SK-N-SH (cell line): ENCODE data around the gene CFAP97D1. TPM values are rescaled to one million over a fixed set of nuclear protein-coding genes. Genes with fewer than 3 reads are reported as not detected.
A peak's percentile ranks its signal among the peaks of the same experiment; 100 is the strongest.

ENCODE experiments used
- CTCF ChIA-PET: fragments of 300-600, 350-600 bp; formaldehyde crosslinking; extraction: SDS; loops from one replicate; lab custom pipeline; 2021; lab: Yijun Ruan, JAX
- POLR2A ChIA-PET: fragments of 350-600 bp; sonication (Branson Sonifier 250); formaldehyde crosslinking; extraction: SDS; loops from one replicate; lab custom pipeline; 2020; ENCODE audit warnings: antibody characterized with exemption, inconsistent platforms; lab: Yijun Ruan, JAX
- DNase-seq: peaks from one replicate; pipeline ENCODE4 v3.0.0; 2012
- H2AFZ ChIP-seq: fragments of 200-600 bp; sonication (generic); 2 replicates; pipeline ENCODE4 v1.8.1; 2016; ENCODE audit warnings: antibody characterized with exemption, mild to moderate bottlenecking, low read depth
- H3F3A ChIP-seq: fragments of 200-600 bp; sonication (generic); replicated peaks from 2 replicates; pipeline ENCODE3; 2016; ENCODE audit warnings: antibody characterized with exemption, mild to moderate bottlenecking; ENCODE audit not compliant: insufficient read depth
- H3K27ac ChIP-seq, 2 experiments: fragments of 200-500 bp in 1 of 2; fragments of 200-600 bp in 1 of 2; sonication (Bioruptor generic) in 1 of 2; sonication (generic), shearing (Covaris generic) in 1 of 2; 2 replicates each; pipeline versions ENCODE4 v1.5.1 to v1.6.1; 2014 to 2016; ENCODE audit warnings: low read depth in 2 of 2, inconsistent platforms in 1 of 2, low read length in 1 of 2, mild to moderate bottlenecking in 1 of 2, mixed read lengths in 1 of 2
- H3K27me3 ChIP-seq: fragments of 200-600 bp; sonication (generic), shearing (Covaris generic); 2 replicates; pipeline ENCODE4 v1.6.1; 2016; ENCODE audit warnings: mixed run types; ENCODE audit not compliant: insufficient read depth
- H3K36me3 ChIP-seq, 2 experiments: fragments of 200-500 bp in 1 of 2; fragments of 200-600 bp in 1 of 2; sonication (Bioruptor generic) in 1 of 2; sonication (generic) in 1 of 2; replicated peaks in 1 of 2; 2 replicates each; pipeline versions ENCODE3 to v1.5.1; 2014 to 2016; ENCODE audit warnings: low read length in 1 of 2, mild to moderate bottlenecking in 1 of 2; ENCODE audit not compliant: insufficient read depth in 2 of 2, control insufficient read depth in 1 of 2
- H3K4me1 ChIP-seq, 2 experiments: fragments of 200-500 bp in 1 of 2; fragments of 200-600 bp in 1 of 2; sonication (Bioruptor generic) in 1 of 2; sonication (generic), shearing (Covaris generic) in 1 of 2; 2 replicates each; pipeline versions ENCODE4 v1.5.1 to v1.6.1; 2014 to 2016; ENCODE audit warnings: low read depth in 1 of 2, low read length in 1 of 2, mixed run types in 1 of 2; ENCODE audit not compliant: insufficient read depth in 2 of 2, control insufficient read depth in 1 of 2
- H3K4me2 ChIP-seq: fragments of 200-600 bp; sonication (generic), shearing (Covaris generic); 2 replicates; pipeline ENCODE4 v1.6.1; 2017; ENCODE audit warnings: mixed run types
- H3K4me3 ChIP-seq, 2 experiments: fragments of 200-500 bp in 1 of 2; fragments of 200-600 bp in 1 of 2; sonication (Bioruptor generic) in 1 of 2; sonication (generic), shearing (Covaris generic) in 1 of 2; 2 replicates each; pipeline versions ENCODE4 v1.5.1 to v1.8.1; 2014 to 2016; ENCODE audit warnings: low read depth in 2 of 2, inconsistent platforms in 1 of 2, low read length in 1 of 2, mild to moderate bottlenecking in 1 of 2, mixed read lengths in 1 of 2, moderate library complexity in 1 of 2
- H3K79me2 ChIP-seq: fragments of 200-600 bp; sonication (generic); 2 replicates; pipeline ENCODE4 v1.8.1; 2017; ENCODE audit warnings: mild to moderate bottlenecking; ENCODE audit not compliant: insufficient read depth
- H3K9ac ChIP-seq: fragments of 200-600 bp; sonication (generic); 2 replicates; pipeline ENCODE4 v1.6.1; 2017; ENCODE audit warnings: mixed run types
- H3K9me2 ChIP-seq: fragments of 200-600 bp; sonication (generic); 2 replicates; pipeline ENCODE4 v1.6.1; 2017; ENCODE audit warnings: mixed run types
- H3K9me3 ChIP-seq: fragments of 200-600 bp; sonication (generic); 2 replicates; pipeline ENCODE4 v1.6.1; 2017; ENCODE audit warnings: mixed run types, mild to moderate bottlenecking, moderate library complexity
- H4K20me1 ChIP-seq: fragments of 200-600 bp; sonication (generic); 2 replicates; pipeline ENCODE4 v1.6.1; 2017; ENCODE audit warnings: mild to moderate bottlenecking, mixed run types; ENCODE audit not compliant: insufficient read depth
- EZH2phosphoT487 ChIP-seq: fragments of 200-600 bp; sonication (generic); IDR thresholded peaks from 2 replicates; pipeline ENCODE4 v1.6.1; 2017; ENCODE audit warnings: low read depth, mixed run types, mild to moderate bottlenecking, antibody characterized with exemption, moderate library complexity, borderline replicate concordance
- FOXJ3 ChIP-seq: sonication (generic); formaldehyde crosslinking; IDR thresholded peaks from 2 replicates; pipeline ENCODE4 v1.5.1; 2020; ENCODE audit warnings: mild to moderate bottlenecking, missing genetic modification reagents
- MEF2A ChIP-seq: IDR thresholded peaks from 2 replicates; pipeline ENCODE4 v1.4.0; 2012; ENCODE audit warnings: low read depth, borderline replicate concordance
- RAD21 ChIP-seq: IDR thresholded peaks from 2 replicates; pipeline ENCODE4 v1.6.1; 2012; ENCODE audit warnings: mild to moderate bottlenecking, low read length
- SMC3 ChIP-seq: IDR thresholded peaks from 2 replicates; pipeline ENCODE4 v1.6.1; 2012; ENCODE audit warnings: low read depth, low read length, improper control_type of control experiment
- TAF1 ChIP-seq: IDR thresholded peaks from 2 replicates; pipeline ENCODE4 v1.6.1; 2012; ENCODE audit warnings: low read depth, mild to moderate bottlenecking, low read length, moderate library complexity, borderline replicate concordance
- TCF12 ChIP-seq: IDR thresholded peaks from 2 replicates; pipeline ENCODE4 v1.4.0; 2012
- WGBS: methylation state at CpG from one replicate; pipeline ENCODE4 v1.1.6; 2017; ENCODE audit warnings: low lambda C conversion rate; 5-methylcytosine and 5-hydroxymethylcytosine counted together
- polyA plus RNA-seq, 3 experiments: library from polyadenylated mRNA; depleted of rRNA; stranded (reverse); fragments of >200 nt; gene quantifications; 2 replicates each; pipeline ENCODE4 v1.2.3, GENCODE V29; 2012
- TF ChIP-seq, protein P1 (sequence below): IDR thresholded peaks from 2 replicates; pipeline ENCODE4 v1.4.0; 2012; ENCODE audit warnings: low read depth, borderline replicate concordance
- TF ChIP-seq, protein P2 (sequence below): IDR thresholded peaks from 2 replicates; pipeline ENCODE4; 2012
- TF ChIP-seq, protein P3 (sequence below): IDR thresholded peaks from 2 replicates; pipeline ENCODE4 v1.4.0; 2012; ENCODE audit warnings: low read depth, borderline replicate concordance

The CFAP97D1 gene
- polyA plus RNA-seq, 1 of the 3 experiments (the other 2 are of a cell fraction): 0.02 TPM

DNA sequence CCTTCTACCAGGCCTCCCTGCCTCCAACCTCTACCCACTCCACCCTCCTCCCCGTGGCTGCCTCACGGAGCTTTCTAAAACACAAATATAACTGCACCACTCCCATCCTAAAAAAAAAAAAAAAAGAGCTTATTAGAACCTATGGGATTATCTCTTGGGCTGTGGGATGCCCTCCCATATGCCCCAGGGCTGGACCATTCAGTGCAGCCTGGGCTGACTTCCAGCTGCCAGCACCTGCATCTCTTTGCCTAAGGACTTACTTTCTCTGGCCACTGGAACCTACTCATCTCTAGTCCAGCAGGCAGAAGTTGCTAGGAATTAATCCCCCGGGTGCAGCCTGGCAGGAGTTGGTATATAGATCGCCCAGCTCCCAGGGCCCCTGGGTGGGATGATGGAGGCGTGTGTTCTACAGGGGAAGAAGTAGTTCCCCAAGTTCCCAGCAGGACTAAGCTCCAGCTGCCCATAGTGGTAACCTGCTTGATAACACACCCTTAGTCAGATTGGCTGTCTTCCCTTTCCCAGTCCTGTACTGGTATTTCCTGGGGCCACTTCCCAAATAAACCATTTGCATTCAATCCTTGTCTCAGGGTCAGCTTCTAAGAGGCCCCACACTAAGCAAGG lies 42.4 kb downstream of the CFAP97D1 start:
- CTCF ChIA-PET: interaction anchor here (0.6 to 1.8 kb wide), 2 partner anchors 24 to 33 kb away, joined by 3 to 10 read pairs; partner anchors contain the start of gene CD300LG
- H3K9me2 ChIP-seq: no peaks in the 10 kb centered on the region
- peaks cover 10 to 16% of the 10 kb centered on the region in 2 experiments for H3K36me3 ChIP-seq
- no peaks in the 10 kb centered on the region for H4K20me1 ChIP-seq
- H3K4me3 ChIP-seq: no peak overlapping the region
- H3K9me3 ChIP-seq: no peaks in the 10 kb centered on the region
- DNase-seq: peak; percentile 37
- no peak overlapping the region for H2AFZ ChIP-seq
- H3K4me1 ChIP-seq: peaks cover 0 to 5% of the 10 kb centered on the region in 2 experiments; a peak in 1 of 4 replicates
- H3K27ac ChIP-seq: no peak overlapping the region
- 84% methylated on average over 5 of the region's 5 CpGs for WGBS
- no peak overlapping the region for H3K9ac ChIP-seq
- no peak overlapping the region for H3K4me2 ChIP-seq
- POLR2A ChIA-PET: no interaction called here
- no peaks in the 10 kb centered on the region for H3K27me3 ChIP-seq
- no peaks in the 10 kb centered on the region for H3K79me2 ChIP-seq
- TF ChIP-seq, protein P1, sequence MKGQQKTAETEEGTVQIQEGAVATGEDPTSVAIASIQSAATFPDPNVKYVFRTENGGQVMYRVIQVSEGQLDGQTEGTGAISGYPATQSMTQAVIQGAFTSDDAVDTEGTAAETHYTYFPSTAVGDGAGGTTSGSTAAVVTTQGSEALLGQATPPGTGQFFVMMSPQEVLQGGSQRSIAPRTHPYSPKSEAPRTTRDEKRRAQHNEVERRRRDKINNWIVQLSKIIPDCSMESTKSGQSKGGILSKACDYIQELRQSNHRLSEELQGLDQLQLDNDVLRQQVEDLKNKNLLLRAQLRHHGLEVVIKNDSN: no peak
- TF ChIP-seq, protein P2, sequence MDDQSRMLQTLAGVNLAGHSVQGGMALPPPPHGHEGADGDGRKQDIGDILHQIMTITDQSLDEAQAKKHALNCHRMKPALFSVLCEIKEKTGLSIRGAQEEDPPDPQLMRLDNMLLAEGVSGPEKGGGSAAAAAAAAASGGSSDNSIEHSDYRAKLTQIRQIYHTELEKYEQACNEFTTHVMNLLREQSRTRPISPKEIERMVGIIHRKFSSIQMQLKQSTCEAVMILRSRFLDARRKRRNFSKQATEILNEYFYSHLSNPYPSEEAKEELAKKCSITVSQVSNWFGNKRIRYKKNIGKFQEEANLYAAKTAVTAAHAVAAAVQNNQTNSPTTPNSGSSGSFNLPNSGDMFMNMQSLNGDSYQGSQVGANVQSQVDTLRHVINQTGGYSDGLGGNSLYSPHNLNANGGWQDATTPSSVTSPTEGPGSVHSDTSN: no peak
- TF ChIP-seq MEF2A: no peak
- TF ChIP-seq RAD21: no peak
- no peak for TF ChIP-seq SMC3
- no peak for TF ChIP-seq TCF12
- TF ChIP-seq, protein P3, sequence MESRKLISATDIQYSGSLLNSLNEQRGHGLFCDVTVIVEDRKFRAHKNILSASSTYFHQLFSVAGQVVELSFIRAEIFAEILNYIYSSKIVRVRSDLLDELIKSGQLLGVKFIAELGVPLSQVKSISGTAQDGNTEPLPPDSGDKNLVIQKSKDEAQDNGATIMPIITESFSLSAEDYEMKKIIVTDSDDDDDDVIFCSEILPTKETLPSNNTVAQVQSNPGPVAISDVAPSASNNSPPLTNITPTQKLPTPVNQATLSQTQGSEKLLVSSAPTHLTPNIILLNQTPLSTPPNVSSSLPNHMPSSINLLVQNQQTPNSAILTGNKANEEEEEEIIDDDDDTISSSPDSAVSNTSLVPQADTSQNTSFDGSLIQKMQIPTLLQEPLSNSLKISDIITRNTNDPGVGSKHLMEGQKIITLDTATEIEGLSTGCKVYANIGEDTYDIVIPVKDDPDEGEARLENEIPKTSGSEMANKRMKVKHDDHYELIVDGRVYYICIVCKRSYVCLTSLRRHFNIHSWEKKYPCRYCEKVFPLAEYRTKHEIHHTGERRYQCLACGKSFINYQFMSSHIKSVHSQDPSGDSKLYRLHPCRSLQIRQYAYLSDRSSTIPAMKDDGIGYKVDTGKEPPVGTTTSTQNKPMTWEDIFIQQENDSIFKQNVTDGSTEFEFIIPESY: no peak
- H3F3A ChIP-seq: no peaks in the 10 kb centered on the region

DNA sequence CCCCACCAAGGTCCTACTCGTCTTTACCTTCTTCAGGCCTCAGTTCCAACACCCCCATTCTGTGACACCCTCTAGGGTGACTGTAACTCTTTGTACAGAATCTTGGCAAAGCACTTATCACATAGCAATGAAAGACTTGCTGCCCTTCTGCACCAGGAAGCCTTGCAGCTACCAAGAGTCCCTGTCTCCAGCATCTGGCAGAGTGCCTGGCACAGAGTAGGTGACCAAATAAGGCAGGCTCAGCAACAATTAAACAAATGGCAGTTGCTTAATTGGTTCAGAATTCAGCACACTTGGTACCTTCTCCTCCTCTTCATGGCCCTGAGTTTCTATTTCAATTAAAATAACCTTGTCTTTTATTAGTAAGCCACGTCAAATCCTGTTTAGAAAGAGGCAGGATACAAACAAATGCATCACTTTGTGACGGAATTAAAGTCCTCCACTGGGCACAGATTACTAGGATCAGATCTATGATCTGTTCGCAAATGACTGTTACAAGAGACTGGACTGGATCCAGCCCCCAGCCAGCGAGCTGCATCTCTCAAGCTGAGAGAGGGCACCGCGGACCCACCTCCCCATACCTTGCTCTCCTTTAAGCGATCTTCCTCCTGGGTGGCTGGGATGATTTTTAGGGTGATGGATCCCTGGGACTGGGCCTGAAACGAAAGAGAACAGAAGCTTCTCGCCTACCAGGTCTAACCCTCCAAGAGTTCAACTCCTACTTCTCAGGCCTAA lies 43.3 kb downstream of the CFAP97D1 start:
- H2AFZ ChIP-seq: no peak overlapping the region
- H3K9me3 ChIP-seq: no peaks in the 10 kb centered on the region
- H3F3A ChIP-seq: no peaks in the 10 kb centered on the region
- no peak for TF ChIP-seq TAF1
- no peak for TF ChIP-seq FOXJ3
- no peak for TF ChIP-seq EZH2phosphoT487
- peaks cover 16 to 18% of the 10 kb centered on the region in 2 experiments for H3K36me3 ChIP-seq
- H4K20me1 ChIP-seq: no peaks in the 10 kb centered on the region
- H3K27me3 ChIP-seq: no peaks in the 10 kb centered on the region
- no peak overlapping the region for H3K9ac ChIP-seq
- no peaks in the 10 kb centered on the region for H3K9me2 ChIP-seq
- no peaks in the 10 kb centered on the region for H3K79me2 ChIP-seq
- no peak for DNase-seq
- H3K4me3 ChIP-seq: no peak overlapping the region
- H3K27ac ChIP-seq: no peak overlapping the region
- 94% methylated on average over 10 of the region's 10 CpGs for WGBS
- ChIA-PET CTCF (interaction anchor here (1.8 kb wide), 1 partner anchor 23 kb away, joined by 10 read pairs; the partner anchor contains the start of gene CD300LG), POLR2A (no interaction called here)
- no peak overlapping the region for H3K4me2 ChIP-seq
- H3K4me1 ChIP-seq: peaks cover 0 to 5% of the 10 kb centered on the region in 2 experiments; a peak in 1 of 4 replicates
